Stimulated activated CD8-positive, alpha-beta memory T cell treated with anti-CD3 and anti-CD28 coated beads, Interleukin-12 subunit alpha, Interleukin-12 subunit beta, amount 100 ng/mL, for 24 hours (primary cell): ENCODE measurements around the gene RNF182.
"Not testable (repeated sequence)": the region's sequence is repeated elsewhere in the genome, so short reads cannot be mapped to it uniquely, and the experiment has no call there.

Source experiments
- DNase-seq: peaks from one replicate; pipeline ENCODE4 v3.0.0-alpha.2; 2020; ENCODE audit errors: extremely low read depth

RNF182 gene, protein sequence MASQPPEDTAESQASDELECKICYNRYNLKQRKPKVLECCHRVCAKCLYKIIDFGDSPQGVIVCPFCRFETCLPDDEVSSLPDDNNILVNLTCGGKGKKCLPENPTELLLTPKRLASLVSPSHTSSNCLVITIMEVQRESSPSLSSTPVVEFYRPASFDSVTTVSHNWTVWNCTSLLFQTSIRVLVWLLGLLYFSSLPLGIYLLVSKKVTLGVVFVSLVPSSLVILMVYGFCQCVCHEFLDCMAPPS

DNA sequence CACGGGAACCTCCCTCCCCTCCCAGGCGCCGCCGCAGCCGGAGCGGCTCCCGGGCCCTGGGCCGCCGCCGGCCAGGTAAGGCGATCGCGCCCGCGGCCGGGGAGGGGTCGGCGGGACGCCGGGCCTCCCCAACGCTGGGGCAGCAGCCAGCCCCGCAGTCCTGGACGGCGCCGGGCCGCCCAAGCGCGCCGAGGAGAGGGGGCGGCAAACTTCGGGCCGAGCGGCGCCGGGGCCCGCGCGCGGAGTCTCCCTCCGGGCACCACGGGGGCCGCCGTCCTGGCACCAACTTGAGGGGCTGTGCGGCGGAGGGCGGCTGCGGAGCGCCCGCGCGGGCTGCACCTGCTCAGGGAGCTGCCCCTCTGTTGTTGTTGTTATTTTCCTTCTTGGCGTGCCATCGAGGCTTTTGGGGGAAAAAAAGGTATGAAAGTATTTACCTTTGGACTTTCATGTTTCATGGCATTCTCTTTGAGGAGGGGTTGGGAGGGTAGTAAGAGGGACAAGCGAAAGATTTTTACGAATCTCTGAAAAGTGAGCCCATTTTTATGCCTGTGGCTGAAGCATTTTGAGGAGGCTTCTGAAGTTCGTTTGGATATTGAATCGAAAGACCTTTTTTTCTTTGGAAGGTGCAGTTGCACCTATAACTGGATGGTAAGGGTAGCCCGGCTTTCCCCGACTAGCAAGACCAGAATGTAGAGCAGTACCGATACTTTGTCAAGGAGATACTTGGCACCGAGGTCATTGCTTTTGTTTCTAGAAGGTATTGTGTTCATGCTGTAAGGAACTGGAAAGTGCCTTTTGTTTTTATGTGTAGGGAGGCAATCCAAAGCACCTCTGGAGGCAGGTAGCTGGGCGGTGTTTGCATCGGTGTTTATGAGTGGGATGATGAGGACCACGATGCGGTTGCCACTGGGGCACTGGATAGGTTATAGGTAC lies at the start of gene RNF182:
RNF182 (plus strand) TSS at position 4 of the 933 bp plus-strand sequence. CDS start 52,168 bp downstream, outside the sequence.
- DNase-seq: no peak

DNA sequence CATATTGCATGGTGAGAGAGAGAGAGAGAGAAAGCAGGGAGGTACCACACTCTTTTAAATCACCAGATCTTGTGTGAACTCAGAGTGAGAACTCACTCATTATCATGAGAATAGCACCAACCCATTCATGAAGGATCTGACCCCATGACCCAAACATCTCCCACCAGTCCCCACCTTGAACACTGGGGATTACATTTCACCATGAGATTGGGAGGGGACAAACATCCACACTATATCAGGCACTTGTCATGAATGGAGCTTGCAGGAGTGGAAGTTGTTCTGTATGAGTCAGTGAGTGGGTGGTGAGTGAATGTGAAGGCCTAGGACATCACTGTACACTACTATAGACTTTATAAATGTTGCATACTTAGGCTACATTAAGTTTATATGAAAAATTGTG lies 47.7 kb upstream of the RNF182 start:
- no peak for DNase-seq

DNA sequence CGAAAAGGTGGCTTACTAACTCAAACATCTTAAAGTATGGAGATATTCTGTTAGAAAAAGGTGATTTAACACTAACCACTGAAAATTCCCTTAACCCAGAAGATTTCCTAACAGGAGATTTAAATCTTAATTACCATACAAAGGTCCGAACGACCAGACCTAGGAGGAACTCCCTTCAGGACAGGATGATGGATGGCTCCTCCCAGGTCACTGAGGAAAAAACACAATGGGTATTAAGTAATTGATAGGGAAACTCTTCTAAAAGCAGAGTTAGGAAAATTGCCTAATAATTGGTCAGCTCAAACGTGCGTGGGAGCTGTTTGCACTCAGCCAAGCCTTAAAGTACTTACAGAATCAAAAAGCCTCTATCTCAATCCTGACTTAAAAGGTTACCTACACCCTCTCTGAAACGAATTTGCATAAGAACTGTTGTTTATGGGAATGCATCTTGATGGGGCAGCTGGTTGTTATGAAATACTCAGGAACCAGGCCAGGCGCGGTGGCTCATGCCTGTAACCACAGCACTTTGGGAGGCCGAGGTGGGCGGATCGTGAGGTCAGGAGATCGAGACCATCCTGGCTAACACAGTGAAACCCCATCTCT lies 44.6 kb upstream of the RNF182 start:
- DNase-seq: not testable (repeated sequence)

- DNase-seq: no peak
These were observed 43.1 kb upstream of the RNF182 start for GRCh38 chr6:13881621-13882165.

DNA sequence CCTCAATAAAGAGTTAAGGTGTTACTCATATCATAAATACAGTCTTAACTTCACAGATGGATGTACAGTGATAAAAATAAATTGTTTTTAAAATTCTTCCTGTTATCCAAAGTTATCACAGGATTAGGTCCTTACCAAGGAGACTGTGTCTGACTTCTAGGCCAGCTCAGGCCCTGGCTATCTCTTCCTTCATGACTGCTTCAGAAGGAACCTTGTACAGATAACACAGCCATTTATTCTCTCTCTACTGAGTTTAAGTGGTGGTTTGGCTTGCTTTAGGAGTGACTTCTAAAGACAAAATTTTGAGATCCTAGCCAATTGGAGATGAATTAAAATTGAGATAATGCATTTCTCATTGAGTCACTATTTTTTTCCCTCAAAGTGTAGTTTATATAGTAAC lies 40.8 kb upstream of the RNF182 start:
- no peak for DNase-seq

- no peak for DNase-seq
These were observed 40.4 kb upstream of the RNF182 start for GRCh38 chr6:13884397-13884796.

DNA sequence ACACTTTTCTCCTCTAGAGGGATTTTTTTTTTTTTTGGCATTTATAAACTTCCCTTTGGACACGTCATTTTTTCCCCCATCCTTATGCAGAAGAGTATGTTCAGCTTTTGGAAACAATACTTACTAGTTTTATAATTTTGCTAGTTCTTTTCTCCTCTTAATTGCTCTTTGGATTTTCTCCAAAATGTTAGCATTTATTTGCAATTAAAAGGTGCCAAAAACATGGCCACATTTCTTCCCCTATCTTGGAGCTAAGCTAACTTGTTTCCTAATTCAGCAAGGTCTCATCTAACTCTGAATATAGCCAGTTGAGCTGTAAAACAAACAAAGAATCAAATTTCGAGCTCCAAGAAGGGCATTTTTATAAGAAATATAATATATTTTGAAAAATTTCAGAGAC lies 39.2 kb upstream of the RNF182 start:
- DNase-seq: no peak

- no peak for DNase-seq
These were observed 37.8 kb upstream of the RNF182 start for GRCh38 chr6:13886949-13887348.

DNA sequence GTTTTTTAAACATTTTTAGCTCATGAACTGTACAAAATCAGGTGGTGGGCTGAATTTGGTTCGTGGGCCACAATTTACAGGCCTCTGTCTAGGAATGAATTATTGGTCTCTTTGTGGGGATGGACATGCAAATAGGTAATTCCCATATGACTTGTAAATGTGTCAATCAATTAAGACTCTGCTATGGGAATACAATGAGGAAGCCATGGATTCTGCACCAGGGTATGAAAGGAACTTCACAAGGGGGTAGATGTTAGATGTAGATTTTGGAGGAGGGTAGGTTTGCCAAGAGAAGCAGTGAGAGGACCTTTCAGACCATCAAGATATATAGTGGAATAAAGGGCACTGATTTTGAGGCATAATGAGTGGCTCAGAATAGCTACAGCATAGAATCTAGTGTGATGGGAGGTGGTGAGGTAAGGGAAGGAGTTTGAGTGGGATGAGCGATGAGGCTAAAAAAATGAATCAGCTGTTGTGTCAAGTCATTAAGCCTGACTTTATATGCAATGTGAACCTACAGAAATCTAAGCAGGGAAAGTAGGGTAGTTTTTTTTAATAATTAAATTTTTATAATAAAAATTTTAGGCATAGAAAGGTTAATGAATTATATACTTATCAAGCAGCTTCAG lies 32.6 kb upstream of the RNF182 start:
- DNase-seq: no peak

DNA sequence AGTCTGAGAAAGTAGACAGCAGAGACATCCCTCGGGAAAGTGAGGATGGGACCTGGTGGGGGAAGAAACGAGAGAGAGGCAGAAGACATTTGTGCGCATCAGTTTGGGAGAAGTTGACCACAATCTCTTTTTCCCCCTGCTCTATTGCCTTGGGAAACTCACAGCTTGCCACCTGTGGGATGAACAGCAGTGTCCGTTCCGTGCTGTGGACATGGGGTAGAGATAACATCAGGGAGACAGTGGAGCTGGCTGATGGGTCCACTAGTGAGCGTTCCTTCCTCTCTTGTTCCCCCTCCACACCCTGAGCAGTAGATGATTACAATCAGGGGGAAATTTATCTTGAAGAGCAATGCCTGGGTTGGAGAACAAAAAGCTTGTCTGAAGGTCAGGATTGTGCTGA lies 21.8 kb upstream of the RNF182 start:
- DNase-seq: no peak

DNA sequence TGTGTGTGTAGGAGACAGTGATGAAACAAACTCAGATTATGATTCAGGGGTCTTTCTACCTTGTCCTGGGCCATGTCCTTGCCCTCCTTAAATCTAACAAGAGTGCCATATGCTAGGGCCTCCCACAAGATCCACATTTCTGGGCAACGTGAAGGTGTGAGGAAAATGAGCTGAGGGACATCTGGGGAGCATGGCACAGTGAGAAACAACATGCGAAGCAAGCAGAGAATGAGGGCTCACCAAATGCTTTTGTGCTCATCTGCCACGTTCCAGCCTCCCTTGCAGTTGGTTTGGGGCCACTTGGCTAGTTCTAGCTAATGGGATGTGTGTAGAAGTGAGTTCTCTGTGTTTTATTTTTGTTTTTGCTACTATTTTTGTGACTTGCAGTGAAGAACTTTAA lies 21.4 kb upstream of the RNF182 start:
- DNase-seq: no peak

DNA sequence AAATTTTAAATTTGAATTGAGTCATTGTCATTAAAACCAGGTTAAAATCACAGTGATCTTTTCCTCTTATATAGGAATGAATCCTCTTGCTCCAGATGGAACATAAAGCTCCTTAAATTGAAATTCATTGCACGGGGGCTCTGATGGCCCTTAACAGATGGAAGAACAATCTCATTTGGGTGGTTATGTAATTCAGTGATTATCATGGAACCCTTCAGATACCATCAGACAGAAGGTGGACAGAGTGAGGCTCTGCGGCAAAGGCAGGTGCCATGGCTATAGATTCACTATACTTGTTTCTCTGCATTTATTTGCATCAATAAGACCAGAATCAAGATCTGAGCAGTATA lies 17.8 kb upstream of the RNF182 start:
- no peak for DNase-seq

DNA sequence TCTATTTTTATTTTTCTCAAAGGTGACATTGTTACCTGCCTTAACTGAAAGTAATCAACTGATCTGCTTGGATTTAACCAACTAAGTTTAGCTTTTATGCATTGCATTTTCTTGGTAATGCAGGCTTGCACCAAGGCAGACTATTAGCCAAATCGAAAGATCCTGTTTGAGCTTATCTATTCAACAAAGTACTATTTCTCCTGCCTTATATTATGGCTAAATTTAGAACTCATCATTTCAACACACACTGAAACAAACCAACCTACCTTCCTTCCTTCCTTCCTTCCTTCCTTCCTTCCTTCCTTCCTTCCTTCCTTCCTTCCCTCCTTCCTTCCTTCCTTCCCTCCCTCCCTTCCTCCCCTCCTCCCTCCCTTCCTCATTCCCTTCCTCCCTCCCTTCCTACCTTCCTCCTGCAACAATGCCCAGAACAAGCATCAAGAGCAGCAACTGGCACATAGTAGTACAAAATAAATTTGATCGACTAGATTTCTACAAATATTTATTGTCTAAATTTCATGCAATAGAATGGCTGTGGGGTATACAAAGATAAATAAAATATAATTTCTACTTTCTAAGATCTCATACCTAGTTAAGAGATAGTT lies 17.0 kb upstream of the RNF182 start:
- DNase-seq: no peak

GRCh38 chr6:13908955-13909381 lies 15.8 kb upstream of the RNF182 start:
- DNase-seq: no peak

DNA sequence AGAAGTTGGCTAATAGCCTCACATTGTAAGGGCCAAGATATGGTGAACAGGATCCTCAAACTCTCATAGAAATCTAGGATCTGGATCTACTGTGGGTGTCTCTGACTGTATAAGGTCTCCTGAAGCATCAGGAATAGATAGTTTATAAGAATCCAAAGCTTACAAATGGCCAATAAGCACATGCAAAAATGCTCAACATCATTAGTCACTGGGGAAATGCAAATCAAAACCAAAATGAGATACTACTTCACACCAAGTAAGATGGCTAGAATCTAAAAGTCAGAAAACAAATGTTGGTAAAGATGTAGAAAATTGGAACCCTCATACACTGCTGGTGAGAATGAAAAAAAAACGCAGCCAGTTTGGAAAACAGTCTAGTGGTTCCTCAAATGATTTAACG lies 14.3 kb upstream of the RNF182 start:
- DNase-seq: no peak

DNA sequence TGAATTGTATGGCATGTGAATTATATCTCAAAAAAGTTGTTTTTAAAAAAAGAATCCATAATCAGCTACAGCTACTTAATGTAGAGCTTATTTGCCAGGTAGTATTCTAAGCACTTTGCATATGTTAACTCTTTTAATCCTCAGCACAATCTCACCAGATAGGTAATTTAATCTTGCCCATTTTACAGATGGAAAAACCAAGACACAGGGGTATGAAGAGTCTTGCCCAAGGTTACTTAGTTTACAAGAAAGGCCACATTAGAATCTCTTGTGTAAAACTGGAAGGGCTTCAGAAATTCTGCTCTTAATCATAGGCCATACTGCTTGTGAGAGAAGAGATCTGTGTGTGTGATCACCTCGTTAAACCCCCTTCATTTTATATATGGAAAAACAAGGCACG lies 13.4 kb upstream of the RNF182 start:
- DNase-seq: no peak

GRCh38 chr6:13913226-13914001 lies 11.3 kb upstream of the RNF182 start:
- DNase-seq: no peak

DNA sequence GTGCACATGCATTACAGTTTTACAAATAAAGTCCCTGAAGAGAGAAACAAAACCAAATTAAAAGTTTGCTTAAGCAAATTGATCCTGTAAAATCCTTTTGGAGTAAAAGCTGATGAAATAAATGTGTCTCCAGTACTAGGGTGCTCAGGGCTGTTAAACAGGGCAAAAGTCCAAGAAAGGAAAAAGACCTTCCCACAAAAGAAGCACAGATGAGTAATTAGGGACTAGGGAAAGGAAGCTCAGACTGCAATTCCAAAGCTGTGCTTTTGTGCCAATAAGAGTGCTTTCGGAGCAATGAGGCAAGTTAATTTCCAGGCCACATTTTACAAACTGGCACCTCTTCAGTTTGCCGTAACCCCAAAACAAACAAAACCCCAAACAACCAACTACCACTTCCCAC lies 10.4 kb upstream of the RNF182 start:
- DNase-seq: no peak

GRCh38 chr6:13915561-13916229 lies 9.1 kb upstream of the RNF182 start:
- no peak for DNase-seq

GRCh38 chr6:13916230-13916944 lies 8.4 kb upstream of the RNF182 start:
- DNase-seq: no peak
